ENCODE data around the gene DUSP3. TPM values are rescaled to one million over a fixed set of nuclear protein-coding genes. Genes with fewer than 3 reads are reported as not detected.
"Not testable (repeated sequence)": the region's sequence is repeated elsewhere in the genome, so short reads cannot be mapped to it uniquely, and the experiment has no call there.

DUSP3 gene
- polyA plus RNA-seq, 1 donor = 74.0 TPM

DNA sequence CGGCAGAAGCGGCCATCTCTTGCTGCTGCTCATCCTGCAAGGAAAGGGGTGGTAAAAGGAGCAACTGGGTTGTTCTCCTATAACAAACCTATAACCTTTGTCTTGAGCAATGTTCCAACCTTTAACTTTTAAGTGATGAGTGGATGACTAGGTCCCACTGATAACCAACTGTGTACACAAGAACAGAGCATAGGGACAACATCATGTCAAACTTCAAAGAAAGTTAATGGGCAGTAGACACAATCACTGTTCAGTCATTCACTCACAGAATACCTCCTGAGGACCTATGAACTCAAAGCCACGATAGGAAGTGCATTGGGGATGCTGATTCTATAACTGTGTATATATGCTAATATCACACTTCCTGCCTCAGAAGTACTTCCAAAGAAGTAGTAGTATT lies 23.1 kb upstream of the DUSP3 start:
- DNase-seq (ENCODE audit: low read depth) = no peak

DNA sequence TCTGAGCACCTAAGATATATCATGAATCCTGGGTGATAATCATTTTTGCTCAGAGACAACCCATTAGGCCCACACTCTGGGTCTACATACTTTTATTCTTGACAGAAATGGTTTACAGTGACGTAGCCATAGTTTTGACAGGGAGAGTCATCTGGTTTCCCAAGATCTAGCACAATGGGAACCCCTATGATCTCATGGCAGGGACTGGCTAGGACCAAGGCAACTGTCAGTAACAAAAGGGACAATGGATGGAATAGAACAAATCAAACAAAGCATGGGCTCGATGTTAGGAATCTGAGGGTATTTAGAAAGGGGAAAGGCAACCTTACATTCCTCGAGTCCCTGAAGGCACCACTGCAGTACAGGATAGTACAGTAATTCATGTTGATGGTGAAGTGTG lies 22.0 kb upstream of the DUSP3 start:
- DNase-seq (ENCODE audit: low read depth) = no peak

DNA sequence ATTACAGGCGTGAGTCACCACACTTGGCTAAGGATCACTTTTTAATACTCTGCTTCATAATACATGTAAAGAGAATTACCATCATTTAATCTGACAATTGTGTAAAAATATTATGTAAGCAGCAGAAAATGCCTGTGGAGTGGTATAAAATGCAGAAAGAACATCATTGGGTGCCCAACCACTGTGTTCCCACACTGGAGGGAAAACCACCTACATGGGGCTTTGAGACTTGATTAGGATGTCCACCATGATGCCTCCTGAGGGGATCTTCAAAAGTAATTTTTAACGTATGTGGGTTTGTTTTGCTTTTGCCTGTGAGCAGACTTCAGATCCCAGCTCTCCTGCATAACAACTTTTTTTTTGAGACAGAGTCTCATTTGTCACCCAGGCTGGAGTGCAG lies 20.3 kb upstream of the DUSP3 start:
- no peak for DNase-seq (ENCODE audit: low read depth)

DNA sequence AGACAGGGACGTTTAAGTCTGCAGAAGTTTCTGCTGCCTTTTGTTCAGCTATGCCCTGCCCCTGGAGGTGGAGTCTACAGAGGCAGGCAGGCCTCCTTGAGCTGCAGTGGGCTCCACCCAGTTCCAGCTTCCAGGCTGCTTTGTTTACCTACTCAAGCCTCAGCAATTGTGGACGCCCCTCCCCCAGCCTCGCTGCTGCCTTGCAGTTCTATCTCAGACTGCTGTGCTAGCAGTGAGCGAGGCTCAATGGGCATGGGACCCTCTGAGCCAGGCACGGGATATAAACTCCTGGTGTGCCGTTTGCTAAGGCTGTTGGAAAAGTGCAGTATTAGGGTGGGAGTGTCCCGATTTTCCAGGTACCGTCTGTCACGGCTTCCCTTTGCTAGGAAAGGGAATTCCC lies 19.2 kb upstream of the DUSP3 start:
- not testable (repeated sequence) for DNase-seq (ENCODE audit: low read depth)

DNA sequence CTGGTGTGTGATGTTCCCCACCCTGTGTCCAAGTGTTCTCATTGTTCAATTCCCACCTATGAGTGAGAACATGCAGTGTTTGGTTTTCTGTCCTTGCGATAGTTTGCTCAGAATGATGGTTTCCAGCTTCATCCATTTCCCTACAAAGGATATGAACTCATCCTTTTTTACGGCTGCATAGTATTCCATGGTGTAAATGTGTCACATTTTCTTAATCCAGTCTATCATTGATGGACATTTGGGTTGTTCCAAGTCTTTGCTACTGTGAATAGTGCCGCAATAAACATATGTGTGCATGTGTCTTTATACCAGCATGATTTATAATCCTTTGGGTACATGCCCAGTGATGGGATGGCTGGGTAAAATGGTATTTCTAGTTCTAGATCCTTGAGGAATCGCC lies 13.9 kb upstream of the DUSP3 start:
- DNase-seq (ENCODE audit: low read depth) = not testable (repeated sequence)

DNA sequence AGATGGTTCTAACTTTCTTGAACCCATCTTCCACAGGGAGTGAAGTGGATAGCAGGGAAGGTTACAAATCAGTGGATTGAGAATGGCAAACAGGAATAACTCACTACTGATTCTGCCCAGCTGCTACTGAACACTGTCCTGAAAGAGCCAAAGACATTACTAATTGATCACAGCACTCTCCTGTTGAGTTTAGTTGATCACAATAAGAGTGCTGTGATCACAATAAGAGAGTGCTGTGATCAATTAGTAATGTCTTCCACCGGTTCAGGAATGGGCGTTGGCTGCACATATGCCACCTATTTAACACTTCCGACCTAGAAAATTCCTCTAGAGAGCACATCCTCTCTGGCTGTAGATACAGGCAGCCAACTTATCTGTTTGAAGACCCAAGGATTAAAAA lies 12.8 kb upstream of the DUSP3 start:
- no peak for DNase-seq (ENCODE audit: low read depth)

DNA sequence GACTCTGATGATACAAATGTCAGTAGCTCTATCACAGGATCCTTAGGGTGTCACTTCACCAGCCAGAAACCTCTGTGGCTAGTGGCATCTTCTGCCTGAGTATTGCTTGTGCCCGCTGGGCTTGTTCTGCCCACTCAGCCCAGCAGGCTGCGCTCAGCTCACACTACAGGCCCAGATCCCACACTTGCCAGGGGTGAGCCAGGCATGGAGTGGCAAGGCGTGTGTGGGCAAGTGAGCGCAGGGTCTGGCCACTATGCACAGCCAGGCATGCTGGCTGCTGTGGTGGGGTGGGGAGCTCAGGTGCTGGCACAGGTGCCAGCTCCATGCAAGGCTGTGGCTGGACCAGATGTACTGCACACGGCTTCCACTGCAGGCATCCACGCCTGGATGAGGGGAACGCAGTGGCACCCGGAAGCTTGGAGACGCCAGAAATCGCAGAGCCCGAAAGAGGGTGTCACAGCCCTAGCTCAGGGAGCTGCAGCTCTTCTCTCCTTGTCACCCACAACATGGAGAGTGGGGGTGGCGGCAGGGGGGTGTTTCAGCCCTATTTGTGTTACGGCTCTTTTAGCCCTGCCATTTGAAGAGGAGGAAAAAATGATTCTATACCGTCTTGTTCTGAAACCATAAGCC lies 11.6 kb upstream of the DUSP3 start:
- DNase-seq (ENCODE audit: low read depth) = no peak

DNA sequence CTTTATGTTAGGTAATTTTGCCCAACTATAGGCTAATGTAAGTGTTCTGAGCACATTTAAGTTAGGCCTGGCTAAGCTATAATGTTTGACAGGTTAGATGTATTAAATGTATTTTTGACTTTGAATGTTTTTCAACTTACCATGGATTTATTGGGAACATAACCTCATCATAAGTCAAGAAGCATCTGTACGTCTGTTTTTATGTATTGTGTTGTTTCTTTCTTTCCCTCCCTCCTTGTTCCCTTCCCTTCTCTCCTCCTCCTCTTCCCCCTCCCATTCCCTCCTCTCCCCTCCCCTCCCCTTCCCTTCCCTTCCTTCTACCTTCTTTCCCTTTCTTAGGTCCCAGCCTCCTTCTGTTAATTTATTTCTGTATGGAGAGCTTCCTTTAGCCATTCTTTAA lies 10.7 kb upstream of the DUSP3 start:
- no peak for DNase-seq (ENCODE audit: low read depth)

DNA sequence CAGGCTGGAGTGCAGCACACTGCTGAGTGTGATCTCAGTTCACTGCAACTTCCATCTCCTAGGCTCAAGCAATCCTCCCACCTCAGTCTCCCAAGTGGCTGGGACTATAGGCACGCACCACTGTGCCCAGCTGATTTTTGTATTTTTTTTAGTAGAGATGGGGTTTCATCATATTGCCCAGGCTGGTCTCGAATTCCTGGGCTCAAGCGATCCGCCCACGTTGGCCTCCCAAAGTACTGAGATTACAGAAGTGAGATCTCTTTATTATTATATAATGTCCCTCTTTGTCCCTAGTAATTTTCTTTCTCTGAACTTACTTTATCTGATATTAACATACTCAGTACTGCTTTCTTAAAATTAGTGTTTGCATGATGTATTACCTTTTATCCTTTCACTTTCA lies 9.8 kb upstream of the DUSP3 start:
- no peak for DNase-seq (ENCODE audit: low read depth)

DNA sequence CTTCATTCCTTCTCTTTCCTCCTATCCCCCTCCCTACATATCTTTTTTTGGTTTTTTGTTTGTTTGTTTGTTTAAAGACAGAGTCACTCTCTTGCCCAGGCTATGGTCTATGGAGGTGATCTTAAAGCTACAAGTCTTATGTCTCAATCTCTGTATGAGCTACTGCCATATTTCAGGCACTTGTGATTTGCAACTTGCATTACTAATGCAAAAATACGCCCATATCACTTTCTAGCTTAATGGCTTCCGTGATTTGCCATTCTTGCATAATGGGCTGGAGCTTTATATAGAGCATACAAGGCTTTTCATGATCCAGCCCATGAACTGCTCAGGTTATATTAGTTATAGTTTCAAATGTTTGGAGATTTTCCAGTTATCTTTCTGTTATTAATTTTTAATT lies 9.0 kb upstream of the DUSP3 start:
- no peak for DNase-seq (ENCODE audit: low read depth)

DNA sequence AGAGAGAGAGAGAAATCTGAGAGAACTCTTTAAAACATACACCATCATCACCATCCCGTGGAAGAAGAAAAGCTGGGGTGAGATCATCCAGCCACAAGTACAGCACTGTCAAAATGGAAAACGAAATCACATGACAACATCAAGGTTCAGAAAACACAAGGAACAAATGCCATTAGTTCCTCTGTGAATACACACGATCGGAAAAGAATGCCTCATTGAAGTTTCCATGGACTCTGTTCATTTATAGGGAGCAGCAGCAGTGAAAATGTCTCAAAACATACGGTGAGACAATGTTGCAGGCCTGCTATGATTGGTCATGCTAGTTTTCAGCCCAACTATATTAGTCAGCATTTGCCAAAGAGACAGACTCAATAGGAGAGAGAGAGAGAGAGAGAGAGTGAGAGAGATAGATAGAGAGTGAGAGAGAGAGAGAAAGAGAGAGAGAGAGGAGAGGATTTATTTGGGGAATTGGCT lies 5.9 kb upstream of the DUSP3 start:
- DNase-seq (ENCODE audit: low read depth) = no peak

DNA sequence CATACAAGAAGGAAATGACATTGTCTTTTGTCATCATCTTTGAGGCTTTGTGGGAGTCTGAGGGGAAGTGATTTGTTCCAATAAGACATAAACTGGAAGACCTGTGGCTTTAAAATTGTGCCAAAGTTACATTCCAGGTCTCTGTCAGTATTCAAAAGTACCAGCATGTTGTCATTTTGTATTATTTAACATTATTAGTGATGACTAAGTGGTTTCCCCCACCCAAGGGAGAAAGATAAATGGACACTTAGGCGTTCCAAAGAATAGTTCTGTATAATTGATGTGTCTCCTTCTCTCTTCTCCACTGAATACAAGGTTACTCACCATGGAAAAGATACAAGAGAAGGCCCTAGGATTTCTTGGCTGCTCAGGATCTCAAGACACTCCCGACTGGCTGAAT lies 5.3 kb upstream of the DUSP3 start:
- DNase-seq (ENCODE audit: low read depth) = no peak

DNA sequence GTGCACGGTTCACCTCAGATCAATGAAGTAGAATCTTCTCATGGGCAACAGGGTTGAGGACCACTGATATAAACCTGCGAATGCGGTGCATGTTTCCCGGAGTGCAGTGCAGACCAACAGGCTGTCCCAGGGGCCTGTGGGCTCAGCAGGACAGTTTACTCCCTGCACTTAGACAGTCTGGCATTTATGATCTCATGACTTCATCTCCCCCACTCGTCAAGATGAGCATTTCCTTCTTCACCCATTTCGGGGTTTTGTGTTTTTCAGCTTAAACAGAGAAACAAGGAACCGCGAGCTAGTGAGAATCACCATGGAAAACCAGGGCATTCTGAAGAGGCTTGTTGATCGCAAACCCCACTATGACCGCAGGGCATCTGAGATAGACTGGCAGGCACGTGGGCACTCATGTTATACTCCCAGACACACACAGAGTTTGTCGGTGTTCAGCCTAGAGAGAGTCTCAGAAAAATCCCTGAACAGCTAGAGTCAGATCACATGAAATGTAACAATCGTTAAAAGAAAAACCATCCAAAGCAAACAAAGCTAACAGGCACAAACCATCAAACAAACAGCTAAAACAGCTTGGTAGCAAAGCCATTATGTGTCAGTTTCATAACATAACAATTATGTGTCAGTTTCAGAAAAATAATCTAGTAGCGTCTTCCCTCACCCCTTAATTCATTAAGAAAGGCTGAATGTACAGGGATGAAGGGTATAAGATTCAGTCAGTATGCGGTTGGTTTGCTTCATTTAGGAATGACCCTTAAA lies 4.3 kb upstream of the DUSP3 start:
- DNase-seq (ENCODE audit: low read depth) = no peak

DNA sequence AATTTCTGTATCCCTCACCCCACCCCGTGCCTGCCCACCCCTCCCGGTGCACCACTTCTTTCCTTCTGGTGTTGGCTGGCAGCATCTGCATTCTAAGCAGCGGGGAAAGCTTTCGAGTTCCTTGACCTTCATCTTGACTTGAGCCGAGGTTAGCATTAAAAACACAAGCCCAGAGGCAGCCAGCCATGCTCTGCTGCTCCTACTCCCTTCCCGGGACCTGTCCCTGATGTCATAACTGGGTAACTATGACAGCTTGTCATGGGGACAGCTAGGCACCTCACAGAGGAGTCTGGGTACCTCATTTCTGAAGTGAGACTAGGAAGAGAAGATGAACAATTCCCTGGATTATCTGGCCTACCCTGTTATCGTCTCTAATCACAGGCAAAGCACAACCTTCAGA lies 1.4 kb upstream of the DUSP3 start, which contains the start of gene CFAP97D1:
TSS of gene CFAP97D1 (plus strand) at position 301 of the 400 bp plus-strand sequence. CDS start at position 329, 28 bp downstream.
- no peak for DNase-seq (ENCODE audit: low read depth)

DNA sequence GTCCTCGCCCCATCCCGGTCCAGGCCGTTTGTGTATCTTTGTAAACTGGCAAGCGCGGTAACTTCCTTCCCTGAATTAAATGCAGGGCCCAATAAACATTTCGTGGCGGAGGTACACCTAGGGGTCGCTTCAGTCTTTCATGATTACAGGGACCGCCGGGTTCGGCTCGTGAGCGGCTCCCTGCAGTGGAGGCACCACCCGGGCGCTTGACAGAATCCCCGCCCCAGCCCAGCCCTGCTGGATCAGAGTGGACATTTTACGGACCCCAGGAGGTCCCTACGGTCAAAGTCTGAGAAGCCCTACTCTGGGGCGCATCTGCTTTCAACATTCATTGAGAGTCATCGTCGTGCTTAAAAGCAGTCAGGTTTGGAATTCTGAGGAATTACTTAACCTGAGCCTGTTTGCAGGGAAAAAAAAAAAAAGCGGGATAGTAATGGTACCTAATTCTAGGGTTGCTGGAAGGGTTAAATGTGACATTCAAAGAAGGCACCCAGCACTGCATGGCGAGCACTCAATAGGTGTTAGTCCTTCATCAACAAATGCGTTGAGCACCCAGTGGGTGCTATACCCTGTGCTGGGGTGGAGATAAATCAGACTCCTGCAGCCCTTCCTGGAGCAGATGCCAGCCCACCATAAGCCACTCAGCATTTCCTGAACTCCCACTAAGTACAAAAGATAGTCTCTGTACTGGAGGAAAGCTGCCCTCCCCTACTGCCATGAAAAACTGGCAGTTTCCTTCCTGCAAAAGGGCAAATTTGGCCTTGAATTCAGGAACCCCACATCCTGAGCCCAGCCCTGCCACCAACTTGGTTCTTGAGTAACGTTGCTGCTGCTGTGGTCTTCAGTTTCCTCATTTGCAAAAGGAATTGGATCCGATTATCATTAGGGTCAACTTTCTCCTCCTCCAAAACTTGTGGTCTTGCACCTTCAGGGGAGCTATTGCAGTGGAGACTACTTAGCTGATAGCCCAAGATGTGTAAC lies 658 bp upstream of the DUSP3 start:
- DNase-seq (ENCODE audit: low read depth) = no peak

DNA sequence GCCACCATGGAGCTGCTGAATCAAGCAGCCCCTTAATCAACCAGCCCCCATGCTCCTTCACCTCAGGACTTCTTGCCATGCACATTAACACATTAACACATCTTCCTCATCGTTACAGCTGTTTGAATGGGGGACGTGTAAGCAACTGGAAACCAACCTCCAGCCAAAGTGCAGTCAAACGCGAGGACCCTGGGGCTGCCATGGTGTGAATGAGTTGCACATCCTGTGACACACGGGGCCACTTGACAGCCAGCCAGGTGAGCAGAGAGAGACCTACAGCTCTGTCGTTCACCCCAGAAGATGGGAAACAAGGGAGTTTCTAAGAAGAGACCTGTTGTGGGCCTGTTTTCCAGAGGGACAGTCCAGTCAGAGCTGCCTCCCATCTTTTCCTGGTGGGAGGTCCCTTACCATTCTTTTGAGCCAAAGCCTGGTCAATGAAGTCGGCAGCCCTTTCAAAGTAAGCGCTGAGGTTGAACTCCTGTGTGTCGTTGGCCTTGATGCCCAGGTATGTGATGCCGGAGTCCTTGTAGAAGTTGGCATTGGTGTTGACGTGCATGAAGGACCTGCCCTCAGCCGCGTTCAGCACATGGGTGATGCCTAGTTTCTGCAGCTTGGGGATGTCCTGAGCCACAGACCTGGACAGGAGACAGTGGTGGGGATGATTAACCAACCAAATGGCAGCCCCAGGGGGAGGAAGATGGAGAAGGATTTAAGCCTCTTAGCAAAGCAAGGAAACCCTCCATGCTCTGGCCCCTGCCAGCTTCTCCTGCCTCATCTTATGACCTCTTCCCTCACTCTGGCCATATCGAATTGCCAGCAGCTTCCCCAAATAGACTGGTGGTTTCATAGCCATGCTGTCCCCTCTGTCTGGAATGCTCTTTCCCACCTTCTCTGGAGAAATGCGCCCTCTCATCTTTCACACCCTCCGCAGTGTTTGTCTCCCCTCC lies 4.2 kb downstream of the DUSP3 start:
- no peak for DNase-seq (ENCODE audit: low read depth)

DNA sequence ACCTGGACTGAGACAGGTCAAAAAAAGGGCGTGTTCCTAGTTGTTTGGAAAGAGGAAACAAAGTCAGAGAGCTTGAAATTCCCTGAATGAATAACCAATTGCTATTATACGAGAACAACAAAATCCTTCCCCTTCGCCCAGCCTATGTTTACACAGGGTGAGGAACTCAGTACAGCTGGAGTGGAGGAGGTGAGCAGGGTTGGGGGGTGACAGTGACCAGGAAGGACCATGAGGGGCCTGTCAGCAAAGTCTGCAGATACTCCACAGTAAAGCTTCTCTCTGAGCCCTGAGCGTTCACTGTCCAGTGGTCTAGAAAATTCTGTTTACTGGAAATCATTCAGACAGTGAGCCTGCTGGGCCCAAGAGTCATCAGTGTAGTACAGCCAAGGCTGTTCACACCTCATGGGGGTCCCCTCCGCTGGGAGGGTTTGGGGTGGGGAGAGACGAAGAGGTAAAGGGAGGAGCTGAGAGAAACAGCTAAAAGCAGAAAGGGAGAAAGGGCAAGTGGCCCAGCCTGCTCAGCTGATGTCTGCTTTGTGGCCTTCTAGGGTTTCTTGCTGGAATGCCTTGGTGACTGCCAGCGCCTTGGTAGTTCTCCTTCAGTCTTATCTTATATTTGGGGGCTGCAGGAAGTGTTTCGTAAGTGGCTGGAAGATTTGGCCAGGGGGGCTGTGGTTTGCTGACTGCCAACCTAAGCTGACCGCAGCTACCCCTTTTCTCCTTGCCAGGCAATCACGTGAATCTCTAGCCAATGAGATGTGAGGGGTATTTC lies 5.7 kb downstream of the DUSP3 start:
- DNase-seq (ENCODE audit: low read depth) = no peak

DNA sequence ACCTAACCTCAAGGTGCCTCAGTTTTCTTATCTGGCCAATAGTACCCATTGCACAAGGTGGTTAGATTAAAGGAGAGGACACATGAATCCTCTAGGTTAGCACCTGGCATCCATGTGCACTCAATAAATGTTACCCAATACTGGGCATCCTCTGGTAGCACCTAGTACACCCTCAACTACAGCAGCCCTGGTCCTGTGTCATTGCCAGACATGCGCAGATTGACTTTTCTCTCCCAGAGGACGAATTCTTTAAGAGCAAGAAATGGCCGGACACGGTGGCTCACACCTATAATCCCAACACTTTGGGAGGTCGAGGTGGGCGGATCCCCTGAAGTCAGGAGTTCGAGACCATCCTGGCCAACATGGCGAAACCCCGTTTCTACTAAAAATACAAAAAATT lies 7.3 kb downstream of the DUSP3 start:
- DNase-seq (ENCODE audit: low read depth) = no peak

DNA sequence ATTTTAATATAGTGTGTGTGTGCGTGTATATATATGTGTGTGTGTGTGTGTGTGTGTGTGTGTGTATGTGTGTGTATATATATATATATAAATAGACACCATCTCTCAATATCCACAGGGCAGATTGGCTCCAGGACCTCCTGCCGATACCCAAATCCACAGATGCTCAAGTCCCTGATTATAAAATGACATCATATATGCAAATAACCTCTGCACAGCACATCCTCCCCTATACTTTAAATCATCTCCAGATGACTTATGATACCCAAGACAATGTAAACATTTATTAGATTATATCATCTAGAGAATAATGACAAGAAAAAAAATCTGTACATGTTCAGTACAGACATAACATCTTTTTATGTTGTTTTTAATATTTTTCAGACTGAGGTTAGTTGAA lies 7.8 kb downstream of the DUSP3 start:
- DNase-seq (ENCODE audit: low read depth) = no peak

DNA sequence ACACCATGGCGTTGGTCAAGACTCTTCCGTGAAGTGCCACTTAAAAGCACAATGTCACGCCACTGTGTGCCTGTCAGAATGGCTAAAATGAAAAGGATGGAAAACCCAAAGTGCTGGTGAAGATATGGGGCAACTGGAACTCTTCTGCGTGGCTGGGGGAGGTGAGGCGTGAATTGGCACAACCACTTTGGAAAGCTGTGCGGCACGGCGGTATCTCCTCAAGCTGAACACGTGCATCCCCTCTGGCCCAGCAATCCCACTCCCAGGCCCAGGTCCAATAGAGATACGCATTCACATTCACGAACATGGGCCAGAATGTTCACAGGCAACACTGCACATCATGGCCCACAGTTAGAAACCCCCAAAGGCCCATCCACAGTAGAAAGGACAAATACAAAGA lies 8.9 kb downstream of the DUSP3 start:
- no peak for DNase-seq (ENCODE audit: low read depth)

All from forelimb muscle (tissue), 1 donor.